Glomerular endothelial cell (primary cell): ENCODE measurements around the gene NAB1. TPM values are rescaled to one million over a fixed set of nuclear protein-coding genes. Genes with fewer than 3 reads are reported as not detected.
"Not testable (repeated sequence)": the region's sequence is repeated elsewhere in the genome, so short reads cannot be mapped to it uniquely, and the experiment has no call there.

Experiments used
- DNase-seq: peaks from one replicate; pipeline ENCODE4 v3.0.0-alpha.2; 2011; ENCODE audit warnings: low read depth, low spot score; ENCODE audit errors: extremely low read depth
- total RNA-seq: library from RNA; depleted of rRNA; stranded (reverse); fragments of >200 nt; gene quantifications from 2 replicates; pipeline ENCODE4 v1.2.3, GENCODE V29; 2015

The NAB1 gene
- total RNA-seq, 1 donor from 2014 or later = 21.1 TPM

DNA sequence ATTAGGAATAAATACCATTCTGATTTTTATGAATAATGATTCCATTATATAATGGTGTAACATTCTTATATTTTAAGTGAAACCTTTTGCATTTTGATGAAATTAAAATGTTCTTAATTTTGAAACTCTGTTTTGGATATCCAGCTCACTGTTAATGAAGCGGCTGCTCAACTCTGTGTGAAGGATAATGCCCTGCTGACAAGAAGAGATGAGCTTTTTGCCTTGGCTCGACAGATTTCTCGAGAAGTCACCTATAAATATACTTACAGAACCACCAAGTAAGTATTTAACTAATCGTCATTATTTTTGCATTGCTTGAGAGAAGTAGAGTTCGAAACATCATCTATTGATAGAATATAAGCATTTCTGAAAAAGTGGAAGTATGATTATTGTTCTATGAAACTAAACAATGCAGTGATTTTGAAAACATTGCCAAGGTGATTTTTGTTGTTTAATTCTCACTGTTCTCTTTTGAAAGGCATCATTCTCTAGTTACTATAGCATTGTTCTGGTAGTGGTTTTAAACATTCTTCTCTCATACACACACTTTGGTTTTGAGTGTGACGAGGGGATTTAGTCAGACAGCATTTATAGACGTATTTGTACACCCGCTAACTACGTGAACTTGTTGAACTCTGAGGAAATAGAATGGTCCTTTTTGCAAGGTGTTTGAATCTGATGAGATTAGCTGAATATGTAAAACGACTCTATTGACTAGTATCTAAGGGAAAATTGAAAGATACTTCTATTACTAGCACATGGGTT lies 21.5 kb downstream of the NAB1 start:
- no peak for DNase-seq

DNA sequence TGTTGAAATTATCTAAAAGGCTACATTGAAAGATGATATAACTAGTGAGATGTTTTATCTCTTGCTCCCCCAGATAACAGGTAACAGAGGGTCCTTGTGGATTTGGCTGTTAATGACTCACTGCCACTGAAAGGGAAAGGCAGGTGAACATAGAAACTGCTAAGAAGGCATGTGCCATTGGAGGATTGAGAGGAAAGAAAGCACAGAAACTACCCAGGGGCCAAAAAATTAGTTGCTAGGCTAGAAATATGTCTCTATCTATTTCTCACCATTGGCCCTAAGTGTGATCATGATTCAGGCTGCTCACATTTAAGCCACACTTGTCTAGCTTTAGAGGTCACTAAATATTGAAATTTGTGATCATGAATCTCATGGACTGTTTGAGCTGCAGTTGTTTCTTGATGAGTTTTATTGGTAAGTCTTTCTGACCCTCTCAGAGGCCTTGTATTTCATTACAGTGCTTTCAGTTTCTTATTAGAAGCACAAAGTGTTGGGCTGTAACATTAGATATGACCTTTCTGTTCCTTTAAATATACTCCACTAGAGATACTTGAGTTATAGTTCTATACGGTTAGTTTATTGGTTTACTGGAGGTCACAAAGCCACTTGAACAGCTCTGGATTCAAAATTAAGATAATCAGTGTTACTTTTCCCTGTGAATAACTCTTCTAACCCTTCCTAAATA lies 26.2 kb downstream of the NAB1 start:
- DNase-seq = no peak

GRCh38 chr2:190677255-190677654 lies 28.4 kb downstream of the NAB1 start:
- no peak for DNase-seq

DNA sequence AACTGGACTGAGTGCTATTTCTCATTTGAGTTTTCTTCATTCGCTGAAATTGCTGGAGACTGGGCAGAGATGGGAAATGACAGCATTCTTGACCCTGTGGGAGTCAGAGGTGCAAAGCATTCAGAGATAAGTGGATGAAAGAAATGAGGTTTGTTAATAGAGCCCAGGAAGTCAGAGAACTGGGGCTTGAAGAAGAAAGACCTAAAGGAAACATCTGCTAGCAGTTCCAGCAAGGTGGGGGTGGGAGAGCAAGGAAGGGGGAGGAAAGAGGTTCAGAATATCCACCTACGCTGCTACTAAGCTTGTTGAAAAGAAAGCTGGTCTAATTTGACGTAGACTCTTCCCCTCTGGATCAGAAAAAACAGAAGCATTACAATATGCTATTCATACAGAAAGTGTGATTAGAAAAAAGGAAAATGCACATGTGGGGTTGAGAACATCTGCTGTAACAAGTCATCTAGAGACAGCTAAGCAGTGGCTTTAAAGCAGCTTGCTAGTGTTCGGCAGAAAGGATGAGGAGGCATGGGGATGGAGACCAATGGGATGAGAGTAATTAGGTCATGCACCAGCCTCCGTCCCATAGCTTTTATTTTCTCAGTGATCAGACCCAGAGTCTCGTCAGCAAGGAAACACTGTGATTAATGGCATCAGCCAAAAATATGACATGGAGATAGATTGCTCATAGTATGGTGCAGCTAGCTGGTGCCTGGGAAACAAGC lies 29.7 kb downstream of the NAB1 start:
- DNase-seq = no peak

- DNase-seq = no peak
These were observed 30.5 kb downstream of the NAB1 start for GRCh38 chr2:190679391-190679790.

DNA sequence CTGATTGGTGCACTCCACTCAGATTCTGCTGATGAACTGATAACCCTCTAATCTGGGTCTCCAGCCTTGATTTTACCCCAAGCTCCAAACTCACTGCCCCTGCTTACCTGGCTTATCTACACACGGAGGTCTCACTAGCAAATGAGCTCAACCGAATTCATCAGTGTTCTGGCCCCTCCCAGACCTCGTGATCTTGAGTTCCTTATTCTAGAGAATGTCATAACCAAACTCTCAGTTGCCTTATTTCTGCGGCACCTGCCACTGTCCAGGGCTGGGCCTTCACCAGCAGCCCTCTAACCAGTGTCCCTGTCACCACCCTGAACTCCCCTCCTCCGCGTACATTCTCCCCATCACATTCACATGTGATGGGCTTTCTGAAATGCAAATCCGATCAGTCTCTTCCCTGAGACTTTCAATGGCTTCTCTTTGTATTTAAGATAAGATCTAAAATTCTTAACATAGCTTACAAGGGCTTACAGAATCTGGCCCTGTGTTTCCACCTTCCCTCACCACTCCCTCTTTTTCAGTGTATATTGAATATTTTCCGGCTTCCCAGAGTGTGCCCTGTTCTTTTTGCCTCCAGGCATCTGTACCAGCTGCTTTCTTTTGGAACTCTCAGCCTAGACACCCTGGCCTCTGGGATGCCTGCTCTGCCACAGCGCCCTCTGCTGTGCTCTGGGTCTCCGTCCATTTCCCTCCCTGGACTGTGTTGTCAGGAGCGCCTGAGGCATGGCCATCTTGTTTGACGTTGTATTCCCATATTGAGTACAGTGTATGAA lies 31.1 kb downstream of the NAB1 start:
- DNase-seq = no peak

DNA sequence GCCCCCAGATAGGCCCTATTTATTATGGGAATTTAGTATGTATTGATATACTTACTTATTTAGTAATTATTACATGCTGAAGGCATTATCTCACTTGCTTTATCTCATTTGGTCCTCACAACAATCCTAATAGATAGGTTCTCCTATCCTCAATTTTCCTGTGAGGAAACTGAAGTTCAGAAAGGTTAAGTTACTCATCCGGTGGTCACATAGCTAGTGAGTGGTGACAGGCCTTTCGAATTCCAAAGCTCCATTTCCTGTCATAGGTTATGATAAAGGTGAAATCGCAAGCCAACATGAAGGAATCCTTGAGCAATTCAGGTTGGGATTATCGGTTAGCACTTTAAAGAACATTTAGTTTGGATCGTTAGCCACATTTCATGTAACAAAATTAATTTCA lies 33.3 kb downstream of the NAB1 start:
- no peak for DNase-seq

GRCh38 chr2:190683802-190684201 lies 34.9 kb downstream of the NAB1 start:
- DNase-seq = peak; percentile 85

GRCh38 chr2:190684931-190685330 lies 36.0 kb downstream of the NAB1 start:
- no peak for DNase-seq

- no peak for DNase-seq
These were observed 36.5 kb downstream of the NAB1 start for GRCh38 chr2:190685333-190685732.

DNA sequence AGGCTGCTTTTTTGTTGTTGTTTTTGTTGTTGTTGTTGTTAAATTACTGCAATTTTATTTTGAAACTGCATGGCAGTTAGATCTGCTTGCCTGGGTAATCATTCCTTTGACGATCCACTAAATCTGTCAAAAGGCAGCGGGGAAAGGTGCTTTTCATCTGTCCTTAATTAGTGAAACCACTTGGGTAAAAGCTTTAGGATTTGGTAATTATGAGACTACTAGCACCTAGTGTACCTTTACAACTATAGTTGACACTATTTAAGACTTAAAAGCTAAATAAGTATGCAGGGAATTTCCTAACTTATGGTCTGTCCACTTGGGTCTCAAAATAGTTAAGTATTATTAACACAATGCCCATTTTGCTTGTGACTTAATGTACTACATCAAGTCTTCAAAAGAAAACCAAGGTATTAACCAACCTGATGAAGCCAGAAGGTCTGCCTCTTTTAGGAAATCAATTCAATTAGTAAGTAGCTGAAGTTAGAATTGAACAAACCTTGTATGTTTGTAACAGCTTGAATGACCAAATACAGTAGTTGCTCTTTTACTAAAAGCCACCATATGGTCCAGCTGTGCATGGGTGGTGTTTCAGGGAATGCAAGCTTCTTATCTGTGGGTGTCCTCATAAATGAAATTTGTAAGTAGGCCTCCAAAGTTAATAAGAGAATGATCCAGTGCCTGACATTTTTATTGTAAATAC lies 44.8 kb downstream of the NAB1 start:
- DNase-seq = no peak

DNA sequence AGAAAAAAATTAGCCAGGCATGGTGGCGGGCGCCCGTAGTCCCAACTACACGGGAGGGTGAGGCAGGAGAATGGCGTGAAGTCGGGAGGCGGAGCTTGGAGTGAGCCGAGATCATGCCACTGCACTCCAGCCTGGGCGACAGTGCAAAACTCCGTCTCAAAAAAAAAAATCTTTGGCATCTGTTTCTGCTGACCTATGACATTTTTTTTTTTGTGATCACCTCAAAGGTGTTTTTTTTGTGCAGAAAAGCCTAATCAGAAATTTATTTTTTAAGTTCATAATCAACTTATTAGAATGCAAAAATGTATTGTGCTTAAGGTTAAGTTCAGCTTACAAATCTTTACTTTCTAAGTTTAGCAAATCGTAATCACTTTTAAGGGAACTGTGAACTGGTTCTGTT lies 45.6 kb downstream of the NAB1 start:
- DNase-seq = no peak

DNA sequence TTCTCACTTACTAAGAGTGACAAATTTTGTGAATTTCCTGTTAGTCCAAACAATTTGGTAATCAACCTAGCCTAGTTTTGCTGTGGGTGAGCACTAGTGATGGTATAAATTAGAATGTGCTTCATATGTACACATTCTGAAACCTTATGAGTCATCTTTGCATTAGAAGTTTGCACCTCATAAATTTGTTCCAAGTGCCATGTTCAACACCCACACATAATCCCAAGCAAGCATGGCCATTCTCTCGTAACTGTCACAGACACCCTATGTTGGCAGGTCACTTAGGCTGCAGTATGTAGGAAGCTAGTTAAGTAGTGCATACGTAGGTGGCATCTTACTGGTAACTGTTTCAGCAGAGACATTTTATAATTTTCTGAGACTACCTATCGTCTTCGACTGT lies 46.9 kb downstream of the NAB1 start:
- DNase-seq = no peak

GRCh38 chr2:190696792-190697398 lies 48.0 kb downstream of the NAB1 start:
- no peak for DNase-seq

DNA sequence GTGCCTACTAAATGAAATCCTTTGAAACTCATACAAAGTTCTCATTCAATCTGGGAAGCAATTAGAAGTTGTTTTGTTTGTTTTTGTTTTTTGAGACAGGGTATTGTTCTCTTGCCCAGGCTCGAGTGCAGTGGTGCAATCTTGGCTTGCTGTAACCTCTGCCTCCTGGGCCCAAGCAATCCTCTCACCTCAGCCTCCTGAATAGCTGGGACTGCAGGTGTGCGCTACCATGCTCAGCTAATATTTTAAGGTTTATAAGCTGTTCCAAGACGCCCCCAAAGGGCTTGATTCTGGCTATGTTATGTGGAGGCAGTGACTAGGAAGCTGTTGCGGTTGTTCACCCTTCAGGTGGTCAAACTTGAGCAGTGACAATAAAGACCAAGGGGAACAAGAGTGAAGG lies 48.5 kb downstream of the NAB1 start:
- no peak for DNase-seq

DNA sequence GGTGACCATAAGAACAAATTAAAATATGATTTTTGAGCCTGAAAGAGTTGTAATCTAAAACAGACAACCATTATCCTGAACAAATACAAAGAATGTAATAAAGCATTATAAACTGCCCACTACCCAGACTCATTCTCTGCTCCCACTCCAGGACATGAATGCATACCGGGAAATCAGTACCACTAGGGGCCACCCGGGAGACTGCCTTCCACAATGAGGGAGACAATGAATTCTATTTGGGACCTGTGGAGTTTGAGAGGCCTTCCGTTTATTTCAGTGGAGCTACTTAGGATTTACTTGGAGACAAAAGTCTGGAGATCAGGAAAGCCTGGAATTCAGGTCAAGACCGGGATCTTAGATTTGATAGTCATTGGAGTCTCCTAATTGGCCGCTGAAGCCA lies 50.0 kb downstream of the NAB1 start:
- DNase-seq = no peak

GRCh38 chr2:190701586-190701985 lies 52.7 kb downstream of the NAB1 start:
- DNase-seq = no peak

DNA sequence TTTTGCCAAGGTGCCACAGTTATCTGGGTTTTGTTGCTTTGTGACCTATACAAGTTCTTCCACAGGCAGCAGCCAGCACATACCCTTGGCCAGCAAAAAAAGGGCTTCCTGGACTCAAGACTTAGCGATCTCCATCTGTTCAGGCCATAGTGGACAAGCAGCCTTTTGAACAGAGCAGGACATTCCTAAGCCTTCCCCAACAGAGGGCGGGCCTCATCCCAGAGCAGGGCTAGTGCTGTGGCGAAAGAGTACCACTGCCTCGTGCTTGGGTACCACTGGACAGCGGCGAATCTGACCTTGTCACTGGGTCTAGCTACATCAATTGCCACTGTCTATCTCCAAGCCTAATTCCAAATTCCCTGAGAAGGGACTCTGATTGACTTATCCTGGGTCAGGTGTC lies 56.4 kb downstream of the NAB1 start:
- DNase-seq = no peak

GRCh38 chr2:190707726-190708125 lies 58.8 kb downstream of the NAB1 start:
- no peak for DNase-seq

DNA sequence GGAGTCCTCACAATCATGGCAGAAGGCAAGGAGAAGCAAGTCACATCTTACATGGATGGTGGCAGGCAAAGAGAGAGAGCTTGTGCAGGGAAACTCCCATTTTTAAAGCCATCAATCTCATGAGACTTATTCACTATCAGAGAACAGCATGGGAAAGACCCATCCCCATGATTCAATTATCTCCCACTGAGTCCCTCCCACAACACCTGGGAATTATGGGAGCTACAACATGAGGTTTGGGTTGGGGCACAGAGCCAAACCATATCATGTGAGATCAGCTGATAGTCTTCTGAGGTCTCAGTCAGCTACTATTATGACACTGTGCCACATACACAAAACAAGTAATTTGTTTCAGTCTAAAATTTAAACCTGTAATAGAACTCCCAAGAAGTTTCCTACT lies 59.8 kb downstream of the NAB1 start:
- DNase-seq = not testable (repeated sequence)
